Smooth muscle cell (in vitro differentiated cells): Measurements from ENCODE around the gene UROC1. TPM values are rescaled to one million over a fixed set of nuclear protein-coding genes. Genes with fewer than 3 reads are reported as not detected.

Experiments used
- DNase-seq: peaks from one replicate; lab custom pipeline; 2025; ENCODE audit not compliant: unreplicated experiment; lab: John Stamatoyannopoulos, UW
- H2AFZ ChIP-seq: fragments of 200-600 bp; sonication (generic); 2 replicates; pipeline ENCODE4 v1.6.0; 2016; ENCODE audit warnings: antibody characterized with exemption, low read depth, mild to moderate bottlenecking
- H3F3A ChIP-seq: fragments of 200-600 bp; sonication (generic); 2 replicates; pipeline ENCODE4 v1.6.0; 2017; ENCODE audit warnings: antibody characterized with exemption, low read depth
- H3K27ac ChIP-seq: fragments of 200-600 bp; sonication (generic); 2 replicates; pipeline ENCODE4 v1.5.1; 2016; ENCODE audit warnings: low read depth, mild to moderate bottlenecking
- H3K27me3 ChIP-seq: fragments of 200-600 bp; sonication (generic); 2 replicates; pipeline ENCODE4 v1.6.1; 2016; ENCODE audit warnings: low read depth, mild to moderate bottlenecking
- H3K36me3 ChIP-seq: fragments of 200-600 bp; sonication (generic); 2 replicates; pipeline ENCODE4 v1.5.1; 2016; ENCODE audit warnings: low read depth
- H3K4me1 ChIP-seq: fragments of 200-600 bp; sonication (generic); 2 replicates; pipeline ENCODE4 v1.5.1; 2016; ENCODE audit warnings: low read depth
- H3K4me2 ChIP-seq: fragments of 200-600 bp; sonication (generic); 2 replicates; pipeline ENCODE4 v1.6.0; 2016; ENCODE audit warnings: mild to moderate bottlenecking
- H3K4me3 ChIP-seq: fragments of 200-600 bp; sonication (generic); 2 replicates; pipeline ENCODE4 v1.5.1; 2016; ENCODE audit warnings: mild to moderate bottlenecking
- H3K79me2 ChIP-seq: fragments of 200-600 bp; sonication (generic); 2 replicates; pipeline ENCODE4 v1.6.0; 2016; ENCODE audit warnings: low read depth, mild to moderate bottlenecking
- H3K9ac ChIP-seq: fragments of 200-600 bp; sonication (generic); 2 replicates; pipeline ENCODE4 v1.6.0; 2016; ENCODE audit warnings: low read depth
- H3K9me3 ChIP-seq: fragments of 200-600 bp; sonication (generic); replicated peaks from 2 replicates; pipeline ENCODE4 v1.5.1; 2016; ENCODE audit warnings: low read depth
- H4K20me1 ChIP-seq: fragments of 200-600 bp; sonication (generic); 2 replicates; pipeline ENCODE4 v1.6.0; 2016; ENCODE audit warnings: low read depth
- CTCF ChIP-seq: fragments of 200-600 bp; sonication (generic); IDR thresholded peaks from 2 replicates; pipeline ENCODE4 v1.5.1; 2017; ENCODE audit warnings: borderline replicate concordance, mild to moderate bottlenecking, antibody characterized with exemption; ENCODE audit not compliant: insufficient read depth, poor library complexity, severe bottlenecking
- WGBS: methylation state at CpG from one replicate; pipeline ENCODE4 v1.1.7; 2016; ENCODE audit warnings: low lambda C conversion rate; 5-methylcytosine and 5-hydroxymethylcytosine counted together
- polyA plus RNA-seq: library from polyadenylated mRNA; unstranded; fragments of >200 nt; fragmentation: Nextera tagmentation; extraction: Ambion mirVana; gene quantifications from 2 replicates; pipeline ENCODE4 v1.2.1, GENCODE V29; 2016
- total RNA-seq: library from RNA; depleted of rRNA; stranded (reverse); fragments of >200 nt; gene quantifications from 2 replicates; pipeline ENCODE4 v1.2.3, GENCODE V29; 2014

The UROC1 gene
- total and polyA plus RNA-seq, 2 experiments from 2014 or later = not detected

GRCh38 chr3:126450744-126451143 is 66.8 kb downstream of the UROC1 start:
- Histone ChIP-seq H3K4me1 (no peaks in the 10 kb centered on the region), H3K4me3 (no peak overlapping the region), H2AFZ (no peak overlapping the region), H3K27ac (no peak overlapping the region), H3F3A (no peaks in the 10 kb centered on the region), H3K4me2 (no peak overlapping the region), H3K27me3 (no peaks in the 10 kb centered on the region), H4K20me1 (peaks cover 30% of the 10 kb centered on the region), H3K9ac (no peak overlapping the region), H3K79me2 (no peaks in the 10 kb centered on the region), H3K36me3 (peaks cover 4% of the 10 kb centered on the region), H3K9me3 (no peaks in the 10 kb centered on the region)
- whole genome bisulfite sequencing = 97% methylated on average over 3 of the region's 3 CpGs
- no peak for DNase-seq
- TF ChIP-seq CTCF = no peak

GRCh38 chr3:126450219-126450618 is 67.4 kb downstream of the UROC1 start:
- no peak for DNase-seq
- Histone ChIP-seq H3K4me2 (no peak overlapping the region), H3K4me3 (no peak overlapping the region), H4K20me1 (peaks cover 24% of the 10 kb centered on the region), H3K9ac (no peak overlapping the region), H3K79me2 (no peaks in the 10 kb centered on the region), H2AFZ (no peak overlapping the region), H3K9me3 (no peaks in the 10 kb centered on the region), H3F3A (no peaks in the 10 kb centered on the region), H3K27me3 (no peaks in the 10 kb centered on the region), H3K4me1 (no peaks in the 10 kb centered on the region), H3K36me3 (peaks cover 4% of the 10 kb centered on the region), H3K27ac (no peak overlapping the region)
- 88% methylated on average over 9 of the region's 9 CpGs for WGBS
- no peak for TF ChIP-seq CTCF

- Histone ChIP-seq H3K27ac (no peak overlapping the region), H3F3A (no peaks in the 10 kb centered on the region), H3K9ac (no peak overlapping the region), H4K20me1 (peaks cover 18% of the 10 kb centered on the region), H2AFZ (no peak overlapping the region), H3K27me3 (no peaks in the 10 kb centered on the region), H3K36me3 (peaks cover 3% of the 10 kb centered on the region), H3K4me2 (no peak overlapping the region), H3K79me2 (no peaks in the 10 kb centered on the region), H3K9me3 (no peaks in the 10 kb centered on the region), H3K4me1 (no peaks in the 10 kb centered on the region), H3K4me3 (no peak overlapping the region)
- WGBS = 95% methylated on average over 11 of the region's 11 CpGs
- DNase-seq = no peak
- no peak for TF ChIP-seq CTCF
Observed at GRCh38 chr3:126449621-126450051, 67.9 kb downstream of the UROC1 start.

- no peak overlapping the region for H2AFZ ChIP-seq
- WGBS = 96% methylated on average over 8 of the region's 8 CpGs
- H3K4me1 ChIP-seq = no peaks in the 10 kb centered on the region
- no peak overlapping the region for H3K9ac ChIP-seq
- H3K79me2 ChIP-seq = no peaks in the 10 kb centered on the region
- no peaks in the 10 kb centered on the region for H3F3A ChIP-seq
- no peaks in the 10 kb centered on the region for H3K27me3 ChIP-seq
- TF ChIP-seq CTCF = no peak
- H3K4me2 ChIP-seq = no peak overlapping the region
- no peak for DNase-seq
- H3K9me3 ChIP-seq = no peaks in the 10 kb centered on the region
- peaks cover 12% of the 10 kb centered on the region for H4K20me1 ChIP-seq
- no peak overlapping the region for H3K4me3 ChIP-seq
- no peaks in the 10 kb centered on the region for H3K36me3 ChIP-seq
- H3K27ac ChIP-seq = no peak overlapping the region
Observed at GRCh38 chr3:126448893-126449180, 68.7 kb downstream of the UROC1 start.
